Prostate gland (tissue), 2 donors: ENCODE data around the gene FAM174C. TPM values are rescaled to one million over a fixed set of nuclear protein-coding genes. Genes with fewer than 3 reads are reported as not detected.

ENCODE experiments used
- DNase-seq: peaks from one replicate; pipeline ENCODE4 v3.0.0-alpha.2; 2019; ENCODE audit warnings: low spot score
- H3K27ac ChIP-seq, 2 donors: fragments of 200-600 bp; sonication (generic); 2 replicates each; pipeline ENCODE4 v1.5.1; 2017 to 2019
- H3K27me3 ChIP-seq: fragments of 200-600 bp; sonication (generic); replicated peaks from 2 replicates; pipeline ENCODE4 v1.5.1; 2019; ENCODE audit not compliant: insufficient read depth
- H3K36me3 ChIP-seq, 2 donors: fragments of 200-600 bp; sonication (generic); 1 replicate in 1 of 2; 2 replicates in 1 of 2; pipeline versions ENCODE4 v1.5.1 to v1.8.1; 2017 to 2019
- H3K4me1 ChIP-seq: fragments of 200-600 bp; sonication (generic); replicated peaks from 2 replicates; pipeline ENCODE4 v1.5.1; 2019
- H3K4me3 ChIP-seq, 2 donors: fragments of 200-600 bp; sonication (generic); 2 replicates each; pipeline ENCODE4 v1.5.1; 2017 to 2019
- H3K9me3 ChIP-seq: fragments of 200-600 bp; sonication (generic); 2 replicates; pipeline ENCODE4 v1.5.1; 2017
- CTCF ChIP-seq, 4 experiments: fragments of 200-600 bp in 2 of 4; fragments of 450-650 bp in 2 of 4; sonication (generic) in 2 of 4; IDR thresholded peaks; 1 replicate in 3 of 4; 2 replicates in 1 of 4; pipeline ENCODE4 v1.5.1; 2016 to 2019; ENCODE audit warnings: antibody characterized with exemption in 4 of 4, mild to moderate bottlenecking in 2 of 4, moderate library complexity in 2 of 4
- POLR2A ChIP-seq: fragments of 450-650 bp; IDR thresholded peaks from one replicate; pipeline ENCODE4 v1.6.1; 2016; ENCODE audit warnings: antibody characterized with exemption, mild to moderate bottlenecking
- POLR2AphosphoS5 ChIP-seq: sonication (generic); formaldehyde crosslinking; IDR thresholded peaks from one replicate; pipeline ENCODE4 v1.6.1; 2017; ENCODE audit warnings: antibody characterized with exemption
- WGBS: methylation state at CpG from one replicate; pipeline ENCODE4 v1.1.5; 2018; 5-methylcytosine and 5-hydroxymethylcytosine counted together
- intact Hi-C: fragments of 100-400 bp; cut with DNase I; formaldehyde crosslinking; loops from one replicate; pipeline ENCODE4 v1.14.2; 2022
- total RNA-seq, 2 donors: library from RNA; depleted of rRNA; stranded (reverse); fragments of >200 nt; gene quantifications; one replicate each; pipeline ENCODE4 v1.1.0, GENCODE V29; 2016

Gene FAM174C
- total RNA-seq, 2 donors from 2014 or later: 95.1 to 98.7 TPM

GRCh38 chr19:1248786-1249297, 26.5 kb upstream of the FAM174C start:
- Histone ChIP-seq H3K36me3 (no peaks in the 10 kb centered on the region), H3K27me3 (no peaks in the 10 kb centered on the region), H3K27ac (peak overlapping the region; percentile 100), H3K9me3 (no peaks in the 10 kb centered on the region), H3K4me3 (peak overlapping the region; percentile 87 to 95), H3K4me1 (peaks cover 41% of the 10 kb centered on the region)
- TF ChIP-seq POLR2A: no peak
- TF ChIP-seq CTCF (IDR thresholded peaks at IDR 0.05): peak; percentile 90 to 99 (median 97)
- DNase-seq: peak; percentile 71
- WGBS: 0% methylated on average over 42 of the region's 74 CpGs
- intact Hi-C loops: loop anchor here (10.0 kb wide), 1 partner anchor 214 kb away; no protein-coding TSS in a partner anchor

GRCh38 chr19:1249298-1249989, 25.9 kb upstream of the FAM174C start:
- TF ChIP-seq POLR2A: peak; percentile 92
- TF ChIP-seq CTCF (IDR thresholded peaks at IDR 0.05): peak in 1 of 4 experiments; percentile 26
- peak; percentile 85 for TF ChIP-seq POLR2AphosphoS5
- peak; percentile 96 for DNase-seq
- H3K4me3 ChIP-seq: peak overlapping the region; percentile 87 to 95
- WGBS: under 1% methylated on average over 43 of the region's 102 CpGs
- H3K4me1 ChIP-seq: peaks cover 42% of the 10 kb centered on the region
- H3K27ac ChIP-seq: peak overlapping the region; percentile 100
- no peaks in the 10 kb centered on the region for H3K27me3 ChIP-seq
- no peaks in the 10 kb centered on the region for H3K9me3 ChIP-seq
- intact Hi-C loops: loop anchor here (10.0 kb wide), 1 partner anchor 215 kb away; no protein-coding TSS in a partner anchor
- peaks cover 3 to 6% of the 10 kb centered on the region in 2 donors for H3K36me3 ChIP-seq

- peak in 2 of 4 experiments; percentile 19 to 20 for TF ChIP-seq CTCF (IDR thresholded peaks at IDR 0.05)
- TF ChIP-seq POLR2AphosphoS5: no peak
- peaks cover 6 to 11% of the 10 kb centered on the region in 2 donors for H3K36me3 ChIP-seq
- under 1% methylated on average over 34 of the region's 67 CpGs for WGBS
- H3K9me3 ChIP-seq: no peaks in the 10 kb centered on the region
- no peaks in the 10 kb centered on the region for H3K27me3 ChIP-seq
- no peak for DNase-seq
- H3K27ac ChIP-seq: peak overlapping the region; percentile 97 to 100
- peaks cover 43% of the 10 kb centered on the region for H3K4me1 ChIP-seq
- peak overlapping the region; percentile 87 to 95 for H3K4me3 ChIP-seq
- intact Hi-C loops: loop anchor here (10.0 kb wide), 1 partner anchor 215 kb away; no protein-coding TSS in a partner anchor
Measured at GRCh38 chr19:1249990-1250436, 25.3 kb upstream of the FAM174C start.

- DNase-seq: peak; percentile 59
- H3K9me3 ChIP-seq: no peaks in the 10 kb centered on the region
- H3K27me3 ChIP-seq: no peaks in the 10 kb centered on the region
- H3K4me3 ChIP-seq: peak overlapping the region; percentile 87 to 95
- H3K27ac ChIP-seq: peak overlapping the region; percentile 97 to 100
- H3K36me3 ChIP-seq: peaks cover 11 to 18% of the 10 kb centered on the region in 2 donors
- TF ChIP-seq POLR2AphosphoS5 (no peak), POLR2A (no peak), CTCF (IDR thresholded peaks at IDR 0.05) (no peak)
- intact Hi-C loops: no loop called here
- peaks cover 40% of the 10 kb centered on the region for H3K4me1 ChIP-seq
- WGBS: under 1% methylated on average over 52 of the region's 90 CpGs
Measured at GRCh38 chr19:1250437-1251260, 24.7 kb upstream of the FAM174C start.
